GM10266 (cell line): ENCODE data around the gene ATG3.
"Not testable (repeated sequence)": the region's sequence is repeated elsewhere in the genome, so short reads cannot be mapped to it uniquely, and the experiment has no call there.

ENCODE experiments used
- DNase-seq: peaks from one replicate; pipeline ENCODE4 v3.0.0; 2012; ENCODE audit errors: extremely low spot score
- TF ChIP-seq, protein P1 (sequence below): IDR thresholded peaks from 2 replicates; pipeline ENCODE4 v1.5.1; 2012; ENCODE audit warnings: mild to moderate bottlenecking, low read depth; ENCODE audit not compliant: control insufficient read depth, insufficient read depth; ENCODE audit errors: missing control alignments

ATG3 gene

DNA sequence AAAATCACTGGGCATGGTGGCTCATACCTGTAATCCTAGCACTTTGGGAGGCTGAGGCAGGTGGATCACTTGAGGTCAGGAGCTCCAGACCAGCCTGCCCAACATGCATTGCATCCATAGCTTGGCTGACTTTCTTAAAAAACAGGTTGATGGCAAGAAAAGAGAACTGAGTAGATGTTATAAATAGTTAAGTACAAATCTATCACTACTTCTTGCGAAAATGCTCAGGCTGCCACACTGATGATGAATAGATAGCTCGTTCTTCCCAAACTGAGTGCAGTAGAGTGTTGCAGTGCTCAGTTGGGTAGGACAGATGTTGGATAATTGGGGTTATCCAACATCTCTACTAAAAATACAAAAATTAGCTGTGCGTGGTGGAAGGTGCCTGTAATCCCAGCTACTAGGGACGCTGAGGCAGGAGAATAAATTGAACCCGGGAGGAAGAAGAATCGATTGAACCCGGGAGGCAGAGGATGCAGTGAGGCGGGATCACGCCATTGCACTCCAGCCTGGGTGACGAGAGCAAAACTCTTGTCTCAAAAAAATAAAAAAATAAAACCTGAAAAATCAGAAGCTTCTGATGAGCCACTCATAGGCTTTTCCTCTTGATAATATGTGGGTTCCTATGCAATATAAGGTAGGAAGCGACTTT, 63.7 kb downstream of the ATG3 start:
- DNase-seq, result no peak
- TF ChIP-seq, protein P1, sequence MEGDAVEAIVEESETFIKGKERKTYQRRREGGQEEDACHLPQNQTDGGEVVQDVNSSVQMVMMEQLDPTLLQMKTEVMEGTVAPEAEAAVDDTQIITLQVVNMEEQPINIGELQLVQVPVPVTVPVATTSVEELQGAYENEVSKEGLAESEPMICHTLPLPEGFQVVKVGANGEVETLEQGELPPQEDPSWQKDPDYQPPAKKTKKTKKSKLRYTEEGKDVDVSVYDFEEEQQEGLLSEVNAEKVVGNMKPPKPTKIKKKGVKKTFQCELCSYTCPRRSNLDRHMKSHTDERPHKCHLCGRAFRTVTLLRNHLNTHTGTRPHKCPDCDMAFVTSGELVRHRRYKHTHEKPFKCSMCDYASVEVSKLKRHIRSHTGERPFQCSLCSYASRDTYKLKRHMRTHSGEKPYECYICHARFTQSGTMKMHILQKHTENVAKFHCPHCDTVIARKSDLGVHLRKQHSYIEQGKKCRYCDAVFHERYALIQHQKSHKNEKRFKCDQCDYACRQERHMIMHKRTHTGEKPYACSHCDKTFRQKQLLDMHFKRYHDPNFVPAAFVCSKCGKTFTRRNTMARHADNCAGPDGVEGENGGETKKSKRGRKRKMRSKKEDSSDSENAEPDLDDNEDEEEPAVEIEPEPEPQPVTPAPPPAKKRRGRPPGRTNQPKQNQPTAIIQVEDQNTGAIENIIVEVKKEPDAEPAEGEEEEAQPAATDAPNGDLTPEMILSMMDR, result no peak

DNA sequence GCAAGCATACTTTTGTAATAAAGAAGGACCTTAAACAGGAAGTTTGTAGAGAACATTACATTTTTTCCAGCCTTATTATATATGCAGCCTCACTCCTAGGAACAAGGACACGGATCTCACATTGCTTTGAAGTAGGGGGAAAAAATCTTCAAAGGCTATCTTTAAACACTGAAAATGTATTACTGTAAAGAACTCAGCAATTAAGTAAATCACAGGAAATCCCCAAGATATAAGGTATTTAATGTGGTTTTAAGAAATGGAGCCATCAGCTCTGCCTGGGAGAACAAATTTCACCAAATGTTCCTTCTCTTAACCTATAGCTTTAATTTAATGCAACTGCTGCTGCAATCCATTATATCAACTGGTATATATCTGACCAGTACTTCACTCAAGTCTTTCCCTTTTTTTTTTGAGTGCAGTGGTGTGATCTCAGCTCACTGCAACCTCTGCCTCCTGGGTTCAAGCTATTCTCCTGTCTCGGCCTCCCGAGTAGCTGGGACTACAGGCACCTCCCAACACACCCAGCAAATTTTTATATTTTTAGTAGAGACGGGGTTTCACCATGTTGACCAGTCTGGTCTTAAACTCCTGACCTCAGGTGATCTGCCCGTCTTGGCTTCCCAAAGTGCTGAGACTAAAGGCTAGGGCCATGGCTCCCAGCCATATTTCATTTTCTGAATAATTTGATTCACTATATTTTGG, 65.2 kb downstream of the ATG3 start:
- TF ChIP-seq, protein P1, result no peak
- DNase-seq, result no peak

DNA sequence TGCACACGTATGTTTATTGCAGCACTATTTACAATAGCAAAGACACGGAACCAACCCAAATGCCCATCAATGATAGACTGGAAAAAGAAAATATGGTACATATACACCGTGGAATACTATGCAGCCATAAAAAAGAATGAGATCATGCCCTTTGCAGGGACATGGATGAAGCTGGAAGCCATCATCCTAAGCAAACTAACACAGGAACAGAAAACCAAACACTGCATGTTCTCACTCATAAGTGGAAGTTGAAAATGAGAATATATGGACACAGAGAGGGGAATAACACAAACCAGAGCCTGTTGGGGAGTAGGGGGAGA, 67.4 kb downstream of the ATG3 start:
- DNase-seq, result not testable (repeated sequence)

DNA sequence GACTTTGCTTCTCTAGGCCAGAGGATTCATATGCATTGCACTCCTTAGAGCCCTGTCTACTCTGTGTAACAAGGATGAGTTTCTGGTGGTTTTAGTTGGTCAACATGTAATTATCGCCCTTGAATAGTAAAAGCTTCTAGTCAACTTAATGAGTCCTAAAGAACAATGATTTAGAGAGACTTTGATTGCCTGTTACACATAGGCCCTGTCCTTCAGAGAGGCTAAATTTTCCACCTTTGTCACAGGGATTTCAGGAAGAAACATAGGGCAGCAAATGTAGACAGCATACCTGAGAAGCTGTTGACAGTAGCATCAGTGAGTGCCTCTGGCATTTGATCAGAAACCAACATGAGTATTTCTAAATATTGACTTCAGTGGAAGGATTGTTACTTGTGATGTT, 69.6 kb downstream of the ATG3 start:
- TF ChIP-seq, protein P1, result no peak
- no peak for DNase-seq

DNA sequence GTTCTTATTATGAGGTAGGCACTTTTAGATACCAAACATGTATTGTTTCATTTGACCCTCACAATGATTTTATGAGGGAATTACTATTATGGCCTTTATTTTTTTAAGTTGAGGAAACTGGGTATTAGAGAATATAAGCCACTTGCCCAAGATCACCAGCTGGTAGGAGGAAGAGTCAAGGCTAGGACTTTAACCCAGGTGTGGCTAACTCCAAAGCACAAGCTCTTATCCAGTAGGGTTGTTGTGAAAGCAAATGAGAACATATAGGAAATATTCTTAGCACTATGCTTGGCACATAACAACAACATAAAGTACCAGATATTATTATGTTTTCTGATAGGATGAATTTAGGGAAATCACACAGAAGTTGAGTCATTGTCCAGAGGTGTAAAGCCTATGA, 70.4 kb downstream of the ATG3 start:
- no peak for DNase-seq
- TF ChIP-seq, protein P1, result no peak

DNA sequence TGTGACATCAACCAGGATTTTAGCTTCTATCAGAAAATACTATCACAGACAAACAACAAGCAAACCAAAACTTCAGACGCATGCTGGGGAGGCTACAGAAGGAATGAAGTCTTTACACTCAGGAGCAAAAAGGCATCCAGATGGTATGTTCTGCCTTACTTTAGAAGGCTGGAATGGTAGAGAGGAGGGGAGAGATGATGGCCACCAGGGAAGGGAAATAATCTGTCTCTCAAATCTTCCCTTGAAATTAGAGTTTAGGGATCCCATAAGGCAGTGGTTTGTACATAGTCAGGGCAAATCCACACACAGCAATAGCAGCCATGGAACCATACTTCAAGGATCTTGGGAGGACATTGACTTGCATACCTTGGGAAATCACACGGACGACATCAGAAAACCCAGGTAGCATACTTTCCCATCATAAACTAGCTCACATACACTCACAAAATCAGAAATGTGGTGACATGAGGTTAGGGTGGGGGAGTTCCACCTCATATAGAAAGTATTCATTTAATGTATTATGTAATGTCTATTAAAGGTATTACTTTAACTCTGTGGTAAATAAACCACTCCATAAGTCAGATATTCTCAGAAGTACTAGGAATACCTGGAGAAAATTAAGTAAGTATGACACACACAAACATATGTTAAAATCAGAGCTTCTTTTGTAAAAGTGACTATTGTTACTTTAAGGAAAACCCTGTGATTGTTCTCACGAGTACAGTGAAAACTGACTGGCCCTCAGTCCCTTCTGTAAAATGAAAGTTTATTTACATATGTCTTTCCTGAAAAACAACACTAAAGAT, 71.9 kb downstream of the ATG3 start:
- TF ChIP-seq, protein P1, result no peak
- peak; percentile 20 for DNase-seq

DNA sequence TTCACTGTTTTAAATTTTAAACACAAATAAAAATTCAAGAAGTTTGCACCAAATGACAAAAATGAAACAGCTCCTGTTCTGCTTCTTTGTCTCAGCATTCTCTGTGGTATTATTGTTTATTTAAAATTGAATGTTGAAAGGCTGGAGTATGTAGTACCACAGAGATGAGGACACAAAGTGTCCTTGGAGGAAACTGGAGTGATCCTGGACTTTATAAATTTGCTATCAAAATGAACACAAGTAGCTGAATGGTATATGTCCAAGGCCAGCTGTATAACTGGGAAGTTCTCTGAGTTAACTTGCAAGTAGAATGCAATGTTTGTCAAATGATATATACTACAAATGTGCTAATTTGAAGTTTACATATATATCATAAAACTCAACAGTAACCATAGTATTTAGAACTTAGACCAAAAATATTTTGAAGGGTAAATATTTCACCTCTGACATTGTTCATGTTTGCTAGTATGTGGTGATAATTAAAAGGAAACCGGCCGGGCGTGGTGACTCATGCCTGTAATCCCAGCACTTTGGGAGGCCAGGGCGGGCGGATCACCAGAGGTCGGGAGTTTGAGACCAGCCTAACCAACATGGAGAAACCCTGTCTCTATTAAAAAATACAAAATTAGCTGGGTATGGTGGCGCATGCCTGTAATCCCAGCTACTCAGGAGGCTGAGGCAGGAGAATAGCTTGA, 74.8 kb downstream of the ATG3 start:
- TF ChIP-seq, protein P1, result no peak
- DNase-seq, result no peak
